SJCRH30 (cell line): ENCODE results near the gene CHD6. TPM values are rescaled to one million over a fixed set of nuclear protein-coding genes. Genes with fewer than 3 reads are reported as not detected.

Experiments
- DNase-seq, 2 experiments: peaks; one replicate each; pipeline ENCODE4 v3.0.0-alpha.2; 2015 to 2020
- H3K27ac ChIP-seq: fragments of 250-450 bp; sonication (Bioruptor Pico); 2 replicates; pipeline ENCODE4 v1.5.1; 2020; ENCODE audit warnings: mild to moderate bottlenecking, moderate library complexity
- H3K27me3 ChIP-seq: fragments of 250-450 bp; sonication (Bioruptor Pico); 2 replicates; pipeline ENCODE4 v1.5.1; 2020; ENCODE audit warnings: mild to moderate bottlenecking, moderate library complexity
- H3K36me3 ChIP-seq: fragments of 250-450 bp; sonication (Bioruptor Pico); 2 replicates; pipeline ENCODE4 v1.5.1; 2020; ENCODE audit warnings: mild to moderate bottlenecking, moderate library complexity
- H3K4me1 ChIP-seq: fragments of 250-450 bp; sonication (Bioruptor Pico); 2 replicates; pipeline ENCODE4 v1.5.1; 2020; ENCODE audit warnings: mild to moderate bottlenecking, moderate library complexity
- H3K4me3 ChIP-seq: fragments of 250-450 bp; sonication (Bioruptor Pico); 2 replicates; pipeline ENCODE4 v1.5.1; 2020; ENCODE audit warnings: mild to moderate bottlenecking, moderate library complexity
- H3K9me3 ChIP-seq: fragments of 250-450 bp; sonication (Bioruptor Pico); replicated peaks from 2 replicates; pipeline ENCODE4 v1.5.1; 2020; ENCODE audit warnings: mild to moderate bottlenecking, moderate library complexity
- total RNA-seq: library from RNA; depleted of rRNA; stranded (reverse); fragments of >200 nt; shearing (Covaris generic); gene quantifications from 2 replicates; pipeline ENCODE4 v1.2.3, GENCODE V29; 2014

Gene CHD6
- total RNA-seq, 1 experiment from 2014 or later, result 75.4 TPM

DNA sequence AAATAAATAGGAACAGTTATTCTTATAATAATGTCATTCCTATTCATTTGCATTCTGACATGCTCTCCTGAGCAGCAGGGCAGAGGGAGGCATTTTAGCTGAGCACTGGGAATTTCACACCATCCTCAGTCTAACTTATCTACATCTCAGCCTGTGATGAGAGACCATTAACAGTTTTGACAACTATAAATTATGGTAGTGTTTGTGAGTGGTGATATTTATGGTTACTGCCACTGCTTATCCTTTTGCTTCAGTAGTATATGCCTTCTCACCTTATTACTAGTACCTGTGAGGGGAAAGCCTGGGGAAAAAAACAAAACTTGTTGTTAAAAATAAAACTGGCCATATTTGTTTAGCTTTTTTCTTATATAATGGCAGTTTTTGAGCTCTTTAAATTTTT is 17.0 kb upstream of the CHD6 start:
- 0 out of 2 replicates have a peak, but pooled peaks cover 2% of the 10 kb centered on the region for H3K4me1 ChIP-seq
- no peaks in the 10 kb centered on the region; the same call in none of the 2 replicates for H3K27me3 ChIP-seq
- DNase-seq, result no peak
- no peaks in the 10 kb centered on the region for H3K9me3 ChIP-seq
- no peak overlapping the region for H3K27ac ChIP-seq
- H3K36me3 ChIP-seq, result no peaks in the 10 kb centered on the region
- H3K4me3 ChIP-seq, result no peak overlapping the region

- H3K4me3 ChIP-seq, result no peak overlapping the region
- H3K27me3 ChIP-seq, result no peaks in the 10 kb centered on the region; the same call in none of the 2 replicates
- no peak for DNase-seq
- no peaks in the 10 kb centered on the region for H3K9me3 ChIP-seq
- no peaks in the 10 kb centered on the region for H3K36me3 ChIP-seq
- 0 out of 2 replicates have a peak, but pooled peaks cover 2% of the 10 kb centered on the region for H3K4me1 ChIP-seq
- H3K27ac ChIP-seq, result no peak overlapping the region
These were observed 14.7 kb upstream of the CHD6 start for GRCh38 chr20:41632896-41633295.

DNA sequence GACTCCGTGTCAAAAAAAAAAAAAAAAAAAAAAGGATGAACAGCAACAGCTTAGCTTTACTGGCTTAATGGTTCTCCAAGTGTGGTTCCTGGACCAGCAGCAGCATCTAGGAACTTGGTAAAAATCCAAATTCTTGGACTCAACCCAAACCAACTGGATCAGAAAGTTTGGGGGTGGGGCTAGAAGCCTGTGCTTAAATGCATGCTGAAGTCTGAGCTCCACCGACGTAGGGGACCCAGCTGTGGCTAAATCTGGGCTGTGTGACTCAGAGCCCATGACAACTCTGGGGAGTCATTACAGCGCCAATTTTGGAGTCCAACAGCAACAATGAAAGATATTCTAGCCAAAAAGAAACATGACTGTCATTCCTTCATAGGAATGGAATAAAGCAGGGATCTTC is 13.6 kb upstream of the CHD6 start:
- Histone ChIP-seq H3K4me1 (0 out of 2 replicates have a peak, but pooled peaks cover 2% of the 10 kb centered on the region), H3K36me3 (no peaks in the 10 kb centered on the region), H3K27ac (no peak overlapping the region), H3K9me3 (no peaks in the 10 kb centered on the region), H3K27me3 (no peaks in the 10 kb centered on the region; the same call in 1 of the 2 replicates), H3K4me3 (no peak overlapping the region)
- peak in 1 of 2 experiments; percentile 34 for DNase-seq

GRCh38 chr20:41630846-41631245 is 12.7 kb upstream of the CHD6 start:
- H3K4me3 ChIP-seq, result no peak overlapping the region
- 0 out of 2 replicates have a peak, but pooled peaks cover 2% of the 10 kb centered on the region for H3K9me3 ChIP-seq
- no peak overlapping the region for H3K27ac ChIP-seq
- no peaks in the 10 kb centered on the region for H3K27me3 ChIP-seq
- H3K36me3 ChIP-seq, result no peaks in the 10 kb centered on the region
- 0 out of 2 replicates have a peak, but pooled peaks cover 2% of the 10 kb centered on the region for H3K4me1 ChIP-seq
- DNase-seq, result no peak

- Histone ChIP-seq H3K4me3 (no peak overlapping the region), H3K27me3 (no peaks in the 10 kb centered on the region), H3K4me1 (no peaks in the 10 kb centered on the region), H3K36me3 (no peaks in the 10 kb centered on the region), H3K27ac (no peak overlapping the region), H3K9me3 (0 out of 2 replicates have a peak, but pooled peaks cover 2% of the 10 kb centered on the region)
- no peak for DNase-seq
These were observed 9.6 kb upstream of the CHD6 start for GRCh38 chr20:41627611-41628244.

DNA sequence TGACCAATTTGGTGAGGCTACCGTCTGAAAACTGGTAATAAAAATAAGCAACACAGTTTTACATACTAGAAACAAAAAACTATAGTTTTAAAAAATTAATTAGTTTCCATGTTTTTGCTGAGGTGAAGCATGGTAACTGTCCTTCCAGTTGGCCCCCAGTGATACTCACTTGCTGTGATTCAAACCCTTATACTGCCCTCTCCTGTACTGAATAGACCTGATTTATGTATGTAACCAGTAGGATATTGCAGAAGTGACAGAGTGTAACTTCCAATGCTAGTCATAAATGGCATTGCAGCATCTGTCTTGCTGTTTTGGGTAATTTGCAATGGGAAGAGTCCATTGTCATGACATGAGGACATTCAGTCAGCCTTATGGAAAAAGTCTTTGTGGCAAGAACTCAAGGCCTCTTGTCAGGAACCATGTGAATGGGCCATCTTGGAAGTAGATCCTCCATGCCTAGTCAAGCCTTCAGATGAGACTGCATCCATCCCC is 8.9 kb upstream of the CHD6 start:
- H3K27ac ChIP-seq, result no peak overlapping the region
- H3K27me3 ChIP-seq, result no peaks in the 10 kb centered on the region
- no peak overlapping the region for H3K4me3 ChIP-seq
- H3K9me3 ChIP-seq, result 0 out of 2 replicates have a peak, but pooled peaks cover 2% of the 10 kb centered on the region
- no peaks in the 10 kb centered on the region for H3K4me1 ChIP-seq
- no peaks in the 10 kb centered on the region for H3K36me3 ChIP-seq
- no peak for DNase-seq

- H3K36me3 ChIP-seq, result no peaks in the 10 kb centered on the region
- H3K9me3 ChIP-seq, result 0 out of 2 replicates have a peak, but pooled peaks cover 2% of the 10 kb centered on the region
- no peaks in the 10 kb centered on the region for H3K4me1 ChIP-seq
- DNase-seq, result no peak
- H3K27ac ChIP-seq, result no peak overlapping the region
- H3K27me3 ChIP-seq, result no peaks in the 10 kb centered on the region
- H3K4me3 ChIP-seq, result no peak overlapping the region
These were observed 5.6 kb upstream of the CHD6 start for GRCh38 chr20:41623625-41624375.

GRCh38 chr20:41622584-41622983 is 4.4 kb upstream of the CHD6 start:
- Histone ChIP-seq H3K4me3 (no peak overlapping the region), H3K27ac (no peak overlapping the region)
- no peak for DNase-seq

GRCh38 chr20:41621971-41622370 is 3.8 kb upstream of the CHD6 start:
- H3K4me3 ChIP-seq, result no peak overlapping the region
- H3K27ac ChIP-seq, result no peak overlapping the region
- H3K36me3 ChIP-seq, result no peaks in the 10 kb centered on the region
- H3K4me1 ChIP-seq, result no peaks in the 10 kb centered on the region
- H3K27me3 ChIP-seq, result no peaks in the 10 kb centered on the region
- no peak for DNase-seq
- H3K9me3 ChIP-seq, result 0 out of 2 replicates have a peak, but pooled peaks cover 2% of the 10 kb centered on the region

More at GRCh38 chr20:41622584-41622983, 4.4 kb upstream of the CHD6 start:
- Histone ChIP-seq H3K36me3 (no peaks in the 10 kb centered on the region), H3K9me3 (0 out of 2 replicates have a peak, but pooled peaks cover 2% of the 10 kb centered on the region), H3K4me1 (no peaks in the 10 kb centered on the region), H3K27me3 (no peaks in the 10 kb centered on the region)

- Histone ChIP-seq H3K4me1 (0 out of 2 replicates have a peak, but pooled peaks cover 4% of the 10 kb centered on the region), H3K27ac (no peak overlapping the region), H3K4me3 (no peak overlapping the region), H3K36me3 (no peaks in the 10 kb centered on the region), H3K9me3 (0 out of 2 replicates have a peak, but pooled peaks cover 2% of the 10 kb centered on the region), H3K27me3 (no peaks in the 10 kb centered on the region)
- no peak for DNase-seq
These were observed 3.2 kb upstream of the CHD6 start for GRCh38 chr20:41621421-41621820.

GRCh38 chr20:41619360-41620100 is 1.4 kb upstream of the CHD6 start:
- H3K27ac ChIP-seq, result peak overlapping the region; percentile 60
- H3K27me3 ChIP-seq, result no peaks in the 10 kb centered on the region
- H3K9me3 ChIP-seq, result no peaks in the 10 kb centered on the region
- DNase-seq, result peak; percentile 46 to 56
- peaks cover 6% of the 10 kb centered on the region; the same call in 1 of the 2 replicates for H3K4me1 ChIP-seq
- peak overlapping the region; percentile 68 for H3K4me3 ChIP-seq
- H3K36me3 ChIP-seq, result no peaks in the 10 kb centered on the region

- Histone ChIP-seq H3K27ac (peak overlapping the region; percentile 60), H3K9me3 (no peaks in the 10 kb centered on the region), H3K36me3 (no peaks in the 10 kb centered on the region), H3K27me3 (no peaks in the 10 kb centered on the region), H3K4me3 (peak overlapping the region; percentile 68), H3K4me1 (peaks cover 6% of the 10 kb centered on the region; the same call in 1 of the 2 replicates)
- DNase-seq, result peak; percentile 63 to 73
These were observed 682 bp upstream of the CHD6 start for GRCh38 chr20:41618807-41619311.

DNA sequence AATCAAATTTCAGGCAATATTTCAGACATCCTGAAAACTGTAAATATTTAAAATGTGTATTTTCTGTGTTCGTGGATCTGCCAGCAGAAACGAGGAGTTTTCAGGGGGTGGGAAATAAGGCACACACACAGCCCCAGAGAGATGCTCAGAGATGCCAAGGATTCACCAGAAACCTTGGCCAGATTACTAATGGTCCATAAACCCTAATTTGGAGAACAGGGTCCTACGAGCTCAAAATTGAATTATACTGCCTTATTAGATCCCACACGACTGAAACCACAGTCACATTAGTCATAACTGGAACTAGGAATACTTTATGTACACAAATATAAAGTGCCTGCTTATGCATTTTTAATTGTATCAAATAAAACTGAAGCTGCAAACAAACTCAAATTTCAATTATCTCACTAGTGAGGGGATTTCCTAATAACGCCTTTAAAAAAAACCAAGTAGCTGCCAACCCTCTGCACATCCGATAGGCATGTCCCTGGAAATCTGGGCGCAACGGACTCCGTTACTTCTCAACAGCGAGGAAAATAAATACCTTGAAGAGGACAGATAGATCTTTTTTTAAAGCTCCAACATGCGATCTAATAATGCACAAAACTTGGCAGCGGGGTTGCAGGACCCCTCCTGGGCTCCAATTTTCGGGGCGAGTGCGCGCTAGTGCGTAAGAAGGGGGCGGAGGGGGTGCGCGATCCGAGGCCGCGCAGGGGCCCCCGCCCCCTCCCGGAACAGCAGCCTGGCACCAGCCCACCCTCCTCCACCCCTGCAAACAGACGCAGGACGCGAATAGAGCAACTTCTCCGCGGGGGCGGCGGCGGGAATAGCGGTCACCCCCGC is 897 bp downstream of the CHD6 start:
- H3K4me1 ChIP-seq, result peaks cover 6% of the 10 kb centered on the region; the same call in 1 of the 2 replicates

More for the DNA sequence above, 897 bp downstream of the CHD6 start:
- peak overlapping the region; percentile 68 for H3K4me3 ChIP-seq
- DNase-seq, result peak; percentile 69 to 71
- no peaks in the 10 kb centered on the region for H3K27me3 ChIP-seq
- H3K27ac ChIP-seq, result peak overlapping the region; percentile 41
- no peaks in the 10 kb centered on the region for H3K9me3 ChIP-seq
- 0 out of 2 replicates have a peak, but pooled peaks cover 2% of the 10 kb centered on the region for H3K36me3 ChIP-seq
